Left lung (tissue), 10 donors: ENCODE results near the gene TRIM17. TPM values are rescaled to one million over a fixed set of nuclear protein-coding genes. Genes with fewer than 3 reads are reported as not detected.
"Not testable (repeated sequence)": the region's sequence is repeated elsewhere in the genome, so short reads cannot be mapped to it uniquely, and the experiment has no call there.

Experiments used
- ATAC-seq: fragments of 200-7000 bp; cut with Tn5 transposase; one replicate; pipeline ENCODE4 v1.9.1; 2020; ENCODE audit warnings: moderate library complexity
- DNase-seq, 4 donors: peaks; one replicate each; pipeline ENCODE4 v3.0.0-alpha.2; 2013 to 2020
- H3K27ac ChIP-seq, 2 donors: fragments of 200-600 bp; sonication (generic) in 1 of 2; one replicate each; pipeline versions ENCODE4 v1.5.0 to v1.8.0; 2020 to 2021
- H3K27me3 ChIP-seq, 2 donors: fragments of 200-600 bp; sonication (generic) in 1 of 2; one replicate each; pipeline versions ENCODE4 v1.5.0 to v1.8.0; 2020 to 2021
- H3K36me3 ChIP-seq, 2 donors: fragments of 200-600 bp; sonication (generic) in 1 of 2; one replicate each; pipeline versions ENCODE4 v1.5.0 to v1.8.0; 2020 to 2021
- H3K4me1 ChIP-seq, 2 donors: fragments of 200-600 bp; one replicate each; pipeline ENCODE4 v1.8.0; 2021
- H3K4me3 ChIP-seq, 2 donors: fragments of 200-600 bp; sonication (generic) in 1 of 2; one replicate each; pipeline versions ENCODE4 v1.5.0 to v1.8.0; 2020 to 2021; ENCODE audit warnings: mild to moderate bottlenecking in 1 of 2
- H3K9me3 ChIP-seq, 2 donors: fragments of 200-600 bp; sonication (generic) in 1 of 2; one replicate each; pipeline versions ENCODE4 v1.5.0 to v1.8.0; 2020 to 2021
- intact Hi-C, 2 donors: fragments of 100-400 bp; cut with DNase I; formaldehyde crosslinking; loops; one replicate each; pipeline versions ENCODE4 v1.11.2 to v1.14.2; 2022
- polyA plus RNA-seq, 6 donors: library from polyadenylated mRNA; unstranded; fragments of 120-200 nt; gene quantifications; one replicate each; pipeline ENCODE4 v1.2.1, GENCODE V29; 2013; ENCODE audit not compliant: insufficient read length in 6 of 6
- total RNA-seq, 2 donors: library from RNA; stranded (reverse); fragmentation: NEBNext Ultra II Directional; extraction: Animal tissue kit (Norgen Biotek cat#: 25700); gene quantifications; one replicate each; pipeline ENCODE4 v1.2.1, GENCODE V29; 2021
- TF ChIP-seq, protein P1 (sequence below), 2 donors: fragments of 200-600 bp; sonication (generic) in 1 of 2; IDR thresholded peaks; one replicate each; pipeline versions ENCODE4 v1.5.0 to v1.8.0; 2021; ENCODE audit warnings: antibody characterized with exemption in 2 of 2
- donor health status: DM: no; HTN: yes; CAD: no.
- donor health status: DM: no; HTN: no; CAD: no.

The TRIM17 gene
- total and polyA plus RNA-seq, 8 donors: 1.3 to 4.0 (median 3.3) TPM

DNA sequence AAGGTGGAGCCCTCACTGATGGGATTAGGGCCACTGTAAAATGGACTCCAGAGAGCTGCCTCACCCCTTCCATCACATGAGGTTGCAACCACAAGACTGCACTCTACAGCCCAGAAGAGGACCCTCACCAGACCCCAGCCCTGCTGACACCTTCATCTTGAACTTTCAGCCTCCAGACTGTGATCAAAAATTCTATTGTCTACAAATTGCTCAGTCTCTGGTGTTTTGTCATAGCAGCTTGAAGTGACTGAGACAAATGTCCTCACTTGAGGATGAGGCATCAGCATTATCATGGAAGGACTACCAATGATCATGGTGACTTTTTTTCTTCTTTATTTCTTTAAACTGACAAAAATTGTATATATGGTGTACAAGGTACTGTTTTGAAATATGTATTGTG is 26.7 kb upstream of the TRIM17 start:
- Histone ChIP-seq H3K4me1 (peaks cover 9 to 10% of the 10 kb centered on the region in 2 donors), H3K27me3 (peaks cover 39 to 93% of the 10 kb centered on the region in 2 donors), H3K9me3 (no peaks in the 10 kb centered on the region), H3K4me3 (no peak overlapping the region), H3K27ac (no peak overlapping the region), H3K36me3 (no peaks in the 10 kb centered on the region)
- intact Hi-C loops: no loop called here
- DNase-seq (no peak), ATAC-seq (no peak)
- TF ChIP-seq, protein P1, sequence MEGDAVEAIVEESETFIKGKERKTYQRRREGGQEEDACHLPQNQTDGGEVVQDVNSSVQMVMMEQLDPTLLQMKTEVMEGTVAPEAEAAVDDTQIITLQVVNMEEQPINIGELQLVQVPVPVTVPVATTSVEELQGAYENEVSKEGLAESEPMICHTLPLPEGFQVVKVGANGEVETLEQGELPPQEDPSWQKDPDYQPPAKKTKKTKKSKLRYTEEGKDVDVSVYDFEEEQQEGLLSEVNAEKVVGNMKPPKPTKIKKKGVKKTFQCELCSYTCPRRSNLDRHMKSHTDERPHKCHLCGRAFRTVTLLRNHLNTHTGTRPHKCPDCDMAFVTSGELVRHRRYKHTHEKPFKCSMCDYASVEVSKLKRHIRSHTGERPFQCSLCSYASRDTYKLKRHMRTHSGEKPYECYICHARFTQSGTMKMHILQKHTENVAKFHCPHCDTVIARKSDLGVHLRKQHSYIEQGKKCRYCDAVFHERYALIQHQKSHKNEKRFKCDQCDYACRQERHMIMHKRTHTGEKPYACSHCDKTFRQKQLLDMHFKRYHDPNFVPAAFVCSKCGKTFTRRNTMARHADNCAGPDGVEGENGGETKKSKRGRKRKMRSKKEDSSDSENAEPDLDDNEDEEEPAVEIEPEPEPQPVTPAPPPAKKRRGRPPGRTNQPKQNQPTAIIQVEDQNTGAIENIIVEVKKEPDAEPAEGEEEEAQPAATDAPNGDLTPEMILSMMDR (IDR thresholded peaks at IDR 0.05): no peak

DNA sequence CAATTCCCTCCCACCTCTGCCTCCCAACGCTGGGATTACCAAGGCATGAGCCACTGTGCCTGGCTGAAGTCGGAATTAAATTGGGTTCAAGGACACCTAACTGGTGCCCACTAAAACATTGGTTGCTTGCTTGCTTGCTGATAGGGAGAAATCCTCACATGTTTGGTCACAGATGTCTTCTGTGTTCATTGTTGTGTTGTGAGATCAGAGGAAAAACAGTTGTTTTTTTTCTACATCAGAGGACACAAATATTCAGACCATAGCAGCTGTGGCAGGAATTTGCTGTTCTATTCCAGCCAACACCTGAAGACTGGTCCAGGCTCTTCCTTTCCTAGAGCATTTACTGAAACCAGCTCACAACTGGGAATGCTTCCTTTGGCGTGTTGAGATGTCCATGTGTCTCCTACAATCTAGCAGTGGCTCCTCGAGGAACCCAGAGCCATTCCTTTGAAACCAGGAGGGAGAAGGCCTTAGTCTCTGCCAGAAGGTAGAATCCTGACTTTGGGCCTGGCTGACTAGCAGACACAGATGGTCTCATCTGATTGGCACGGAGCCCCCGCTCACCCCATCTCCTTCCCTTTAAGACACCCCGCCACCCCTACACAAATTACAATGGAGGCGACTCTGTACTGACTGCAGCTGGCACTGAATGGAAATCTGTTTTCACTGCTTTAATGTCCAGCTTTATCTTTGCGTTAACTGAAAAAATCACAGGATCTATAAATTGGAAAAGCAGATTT is 24.3 kb upstream of the TRIM17 start:
- H3K27me3 ChIP-seq: peaks cover 24 to 87% of the 10 kb centered on the region in 2 donors
- peaks cover 4 to 6% of the 10 kb centered on the region in 2 donors for H3K4me1 ChIP-seq
- no peak for DNase-seq
- H3K4me3 ChIP-seq: no peak overlapping the region
- no peaks in the 10 kb centered on the region for H3K36me3 ChIP-seq
- H3K27ac ChIP-seq: no peak overlapping the region
- ATAC-seq: no peak
- H3K9me3 ChIP-seq: no peaks in the 10 kb centered on the region
- TF ChIP-seq, protein P1 (IDR thresholded peaks at IDR 0.05): no peak
- intact Hi-C loops: no loop called here

DNA sequence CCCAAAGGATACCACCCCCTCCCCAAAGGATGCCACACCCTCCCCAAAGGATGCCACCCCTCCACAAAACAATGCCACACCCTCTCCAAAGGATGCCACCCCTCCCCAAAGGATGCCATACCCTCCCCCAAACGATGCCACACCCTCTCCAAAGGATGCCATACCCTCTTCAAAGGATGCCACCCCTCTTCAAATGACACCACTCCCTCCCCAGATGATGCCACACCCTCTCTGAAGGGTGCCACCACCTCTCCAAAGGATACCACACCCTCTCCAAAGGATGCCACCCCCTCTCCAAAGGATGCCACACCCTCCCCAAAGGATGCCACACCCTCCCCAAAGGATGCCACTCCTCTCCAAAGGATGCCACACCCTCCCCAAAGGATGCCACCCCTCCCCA is 21.6 kb upstream of the TRIM17 start:
- H3K27me3 ChIP-seq: peaks cover 0 to 85% of the 10 kb centered on the region in 2 donors
- ATAC-seq: no peak
- intact Hi-C loops: no loop called here

DNA sequence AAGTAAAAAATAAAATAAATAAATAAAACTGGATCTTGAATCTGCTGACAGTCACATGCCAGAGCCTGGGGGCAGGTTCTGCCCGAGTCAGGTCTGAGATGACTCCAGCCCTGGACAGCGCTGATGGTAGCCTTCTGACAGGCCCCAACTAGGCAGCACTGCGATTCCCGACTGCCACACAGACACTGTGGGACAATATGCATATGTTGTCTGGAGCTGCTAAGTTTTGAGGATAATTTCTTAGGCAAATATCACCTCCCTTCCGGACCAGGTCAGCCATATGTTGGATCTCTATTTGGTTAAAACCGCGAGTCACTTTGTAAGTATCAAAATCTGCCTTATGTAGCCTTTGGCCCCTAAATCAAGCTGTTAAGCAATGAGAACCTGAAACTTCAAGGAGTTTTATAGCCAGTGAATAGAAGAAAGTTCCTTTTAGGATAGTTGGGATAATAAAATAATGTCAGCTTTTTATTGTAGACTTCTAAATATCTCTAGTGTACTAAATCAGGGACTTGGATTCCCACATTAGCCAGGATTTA is 20.8 kb upstream of the TRIM17 start:
- H3K4me3 ChIP-seq: no peak overlapping the region
- DNase-seq (no peak), ATAC-seq (no peak)
- TF ChIP-seq, protein P1 (IDR thresholded peaks at IDR 0.05): no peak
- intact Hi-C loops: no loop called here
- H3K27me3 ChIP-seq: peaks cover 0 to 80% of the 10 kb centered on the region in 2 donors
- H3K27ac ChIP-seq: no peak overlapping the region
- H3K9me3 ChIP-seq: no peaks in the 10 kb centered on the region
- H3K4me1 ChIP-seq: no peaks in the 10 kb centered on the region
- no peaks in the 10 kb centered on the region for H3K36me3 ChIP-seq

More for the DNA sequence above, 21.6 kb upstream of the TRIM17 start:
- Histone ChIP-seq H3K9me3 (no peaks in the 10 kb centered on the region), H3K4me1 (no peaks in the 10 kb centered on the region), H3K27ac (no peak overlapping the region), H3K36me3 (no peaks in the 10 kb centered on the region), H3K4me3 (no peak overlapping the region)
- TF ChIP-seq, protein P1 (IDR thresholded peaks at IDR 0.05): no peak
- no peak for DNase-seq

DNA sequence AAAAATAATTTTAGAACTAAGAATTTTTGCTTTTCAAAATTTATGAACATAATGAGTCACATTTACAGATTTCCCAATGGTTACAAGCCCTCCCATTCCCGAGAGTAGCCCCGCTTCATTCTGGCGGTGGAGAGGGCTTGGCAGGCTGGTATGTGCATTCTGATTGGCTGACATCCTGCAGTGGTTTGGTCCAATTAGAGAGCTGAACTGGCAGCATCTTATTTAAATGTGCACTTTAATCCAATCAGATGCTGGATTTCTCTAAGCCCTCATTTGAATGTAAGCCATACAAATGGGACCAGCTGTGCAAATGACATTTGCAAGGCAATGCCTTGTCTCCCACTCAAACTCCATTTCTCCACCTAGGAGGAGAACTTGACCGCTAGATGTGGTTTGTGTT is 18.0 kb upstream of the TRIM17 start:
- Histone ChIP-seq H3K27me3 (peaks cover 0 to 71% of the 10 kb centered on the region in 2 donors), H3K36me3 (no peaks in the 10 kb centered on the region), H3K4me3 (no peak overlapping the region), H3K9me3 (no peaks in the 10 kb centered on the region), H3K4me1 (no peaks in the 10 kb centered on the region), H3K27ac (no peak overlapping the region)
- TF ChIP-seq, protein P1 (IDR thresholded peaks at IDR 0.05): no peak
- ATAC-seq (no peak), DNase-seq (no peak)
- intact Hi-C loops: no loop called here

DNA sequence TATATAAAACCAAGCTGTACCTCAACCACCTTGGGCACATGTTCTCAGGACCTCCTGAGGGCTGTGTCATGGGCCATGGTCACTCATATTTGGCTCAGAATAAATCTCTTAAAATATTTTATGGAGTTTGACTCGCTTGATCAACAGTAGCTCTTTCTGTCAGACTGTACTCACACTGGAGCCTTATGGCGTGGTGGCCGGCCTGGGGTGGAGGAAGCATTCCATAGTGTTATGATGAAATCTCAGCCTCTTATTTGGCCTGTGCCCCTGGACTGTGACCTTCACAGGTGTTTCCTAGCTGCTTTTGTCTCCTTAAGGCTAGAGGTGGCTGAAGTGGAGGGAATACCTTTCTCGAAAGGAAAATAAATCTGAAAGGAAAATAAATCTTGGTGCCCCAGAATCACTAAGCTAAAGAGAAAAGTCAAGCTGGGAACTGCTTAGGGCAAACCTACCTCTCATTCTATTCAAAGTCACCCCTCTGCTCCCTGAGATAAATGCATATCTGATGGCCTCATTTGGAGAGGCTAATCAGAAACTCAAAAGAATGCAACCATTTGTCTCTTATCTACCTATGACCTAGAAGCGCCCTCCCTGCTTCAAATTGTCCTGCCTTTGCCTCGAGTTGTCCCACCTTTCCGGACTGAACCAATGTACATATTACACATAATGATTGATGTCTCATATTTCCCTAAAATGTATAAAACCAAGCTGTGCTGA is 16.8 kb upstream of the TRIM17 start:
- H3K27ac ChIP-seq, intact Hi-C loops, H3K9me3 ChIP-seq, ATAC-seq, H3K4me1 ChIP-seq, H3K36me3 ChIP-seq, DNase-seq, H3K4me3 ChIP-seq: not testable (repeated sequence)
- H3K27me3 ChIP-seq: peaks cover 0 to 68% of the 10 kb centered on the region in 2 donors
